HG03025 (cell line): ENCODE data around the gene UBR3.
"Not testable (repeated sequence)": the region's sequence is repeated elsewhere in the genome, so short reads cannot be mapped to it uniquely, and the experiment has no call there.

ENCODE experiments used
- ATAC-seq: cut with Tn5 transposase; IDR thresholded peaks from one replicate; pipeline ENCODE4 v1.9.1; 2021; ENCODE audit warnings: mild to moderate bottlenecking, moderate library complexity; ENCODE audit not compliant: unreplicated experiment, low FRiP score

The UBR3 gene

GRCh38 chr2:169860149-169860548 lies 32.9 kb downstream of the UBR3 start:
- ATAC-seq, result no peak

- ATAC-seq, result no peak
These were observed 35.6 kb downstream of the UBR3 start for GRCh38 chr2:169862816-169863215.

- ATAC-seq, result no peak
These were observed 38.2 kb downstream of the UBR3 start for GRCh38 chr2:169865492-169865891.

GRCh38 chr2:169866230-169866629 lies 39.0 kb downstream of the UBR3 start:
- ATAC-seq, result not testable (repeated sequence)

GRCh38 chr2:169867579-169867978 lies 40.3 kb downstream of the UBR3 start:
- no peak for ATAC-seq

GRCh38 chr2:169868951-169869350 lies 41.7 kb downstream of the UBR3 start:
- ATAC-seq, result no peak

- not testable (repeated sequence) for ATAC-seq
These were observed 44.1 kb downstream of the UBR3 start for GRCh38 chr2:169871369-169871768.

- no peak for ATAC-seq
These were observed 44.7 kb downstream of the UBR3 start for GRCh38 chr2:169871994-169872393.

GRCh38 chr2:169877398-169877797 lies 50.1 kb downstream of the UBR3 start:
- ATAC-seq, result no peak

GRCh38 chr2:169887120-169887519 lies 59.9 kb downstream of the UBR3 start:
- ATAC-seq, result no peak

- ATAC-seq, result no peak
These were observed 64.5 kb downstream of the UBR3 start for GRCh38 chr2:169891593-169892298.

- ATAC-seq, result no peak
These were observed 65.7 kb downstream of the UBR3 start for GRCh38 chr2:169892951-169893350.

- ATAC-seq, result no peak
These were observed 68.2 kb downstream of the UBR3 start for GRCh38 chr2:169895294-169895985.

- ATAC-seq, result no peak
These were observed 70.6 kb downstream of the UBR3 start for GRCh38 chr2:169897834-169898233.

- not testable (repeated sequence) for ATAC-seq
These were observed 72.8 kb downstream of the UBR3 start for GRCh38 chr2:169900103-169900502.

- ATAC-seq, result no peak
These were observed 73.4 kb downstream of the UBR3 start for GRCh38 chr2:169900686-169901085.

GRCh38 chr2:169906731-169907130 lies 79.5 kb downstream of the UBR3 start:
- no peak for ATAC-seq

- no peak for ATAC-seq
These were observed 82.1 kb downstream of the UBR3 start for GRCh38 chr2:169909376-169909775.

GRCh38 chr2:169910109-169910799 lies 83.0 kb downstream of the UBR3 start:
- ATAC-seq, result no peak

- ATAC-seq, result no peak
These were observed 83.9 kb downstream of the UBR3 start for GRCh38 chr2:169911119-169911518.

- no peak for ATAC-seq
These were observed 89.4 kb downstream of the UBR3 start for GRCh38 chr2:169916623-169917022.

- ATAC-seq, result no peak
These were observed 96.7 kb downstream of the UBR3 start for GRCh38 chr2:169923977-169924376.
